GM21529 (cell line): ENCODE results near the gene FAM13A.
"Not testable (repeated sequence)": the region's sequence is repeated elsewhere in the genome, so short reads cannot be mapped to it uniquely, and the experiment has no call there.

Source experiments
- ATAC-seq: cut with Tn5 transposase; IDR thresholded peaks from one replicate; pipeline ENCODE4 v1.9.1; 2021; ENCODE audit not compliant: unreplicated experiment

Gene FAM13A

DNA sequence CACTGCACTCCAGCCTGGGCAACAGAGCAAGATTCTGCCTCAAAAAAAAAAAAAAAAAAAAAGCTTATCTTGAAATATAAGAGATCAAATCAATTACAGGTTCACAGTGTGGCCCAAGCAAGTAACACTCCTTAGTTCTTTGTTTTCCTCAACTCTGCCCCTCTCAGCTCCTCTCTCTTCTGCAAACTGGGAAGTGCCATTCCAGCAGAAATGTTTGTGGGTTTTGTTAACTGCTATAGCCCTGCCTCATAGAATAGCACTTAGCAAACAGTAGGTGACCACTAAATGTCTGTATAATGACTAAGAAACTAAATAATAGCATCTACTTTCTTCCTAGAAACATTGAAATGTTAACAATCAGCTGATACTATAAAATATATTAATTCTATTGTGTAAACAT is 199.4 kb downstream of the FAM13A start:
- ATAC-seq: no peak

DNA sequence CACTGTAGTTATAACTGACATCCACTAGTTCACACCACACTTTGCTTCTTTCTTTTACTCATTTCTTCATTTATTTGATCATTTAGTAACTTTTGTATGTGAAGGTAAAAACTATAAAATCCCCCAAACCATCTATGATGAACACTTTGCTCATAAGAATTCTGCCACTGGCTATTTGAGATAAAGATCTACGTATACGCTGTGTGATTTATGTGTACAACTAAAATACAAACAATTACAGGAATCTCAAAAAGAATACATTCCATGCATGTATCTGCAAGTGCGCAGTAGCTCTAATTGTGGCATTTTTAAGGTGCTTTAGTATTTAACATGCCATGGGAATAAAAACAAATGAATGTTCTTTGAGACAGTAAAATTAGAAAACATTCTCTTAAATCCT is 202.5 kb downstream of the FAM13A start:
- no peak for ATAC-seq

DNA sequence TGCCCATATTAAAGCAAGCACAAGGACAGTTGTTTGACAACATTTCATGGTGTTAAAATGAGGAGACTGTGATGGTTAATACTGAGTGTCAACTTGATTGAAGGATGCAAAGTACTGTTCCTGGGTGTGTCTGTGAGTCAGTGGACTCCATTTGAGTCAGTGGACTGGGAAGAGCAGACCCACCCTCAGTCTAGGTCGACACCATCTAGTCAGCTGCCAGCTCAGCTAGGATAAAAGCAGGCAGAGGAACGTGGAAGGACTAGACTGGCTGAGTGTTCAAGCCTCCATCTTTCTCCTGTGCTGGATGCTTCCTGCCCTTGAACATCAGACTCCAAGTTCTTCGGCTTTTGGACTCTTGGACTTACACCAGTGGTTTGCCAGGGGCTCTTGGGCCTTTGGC is 203.4 kb downstream of the FAM13A start:
- ATAC-seq: not testable (repeated sequence)

DNA sequence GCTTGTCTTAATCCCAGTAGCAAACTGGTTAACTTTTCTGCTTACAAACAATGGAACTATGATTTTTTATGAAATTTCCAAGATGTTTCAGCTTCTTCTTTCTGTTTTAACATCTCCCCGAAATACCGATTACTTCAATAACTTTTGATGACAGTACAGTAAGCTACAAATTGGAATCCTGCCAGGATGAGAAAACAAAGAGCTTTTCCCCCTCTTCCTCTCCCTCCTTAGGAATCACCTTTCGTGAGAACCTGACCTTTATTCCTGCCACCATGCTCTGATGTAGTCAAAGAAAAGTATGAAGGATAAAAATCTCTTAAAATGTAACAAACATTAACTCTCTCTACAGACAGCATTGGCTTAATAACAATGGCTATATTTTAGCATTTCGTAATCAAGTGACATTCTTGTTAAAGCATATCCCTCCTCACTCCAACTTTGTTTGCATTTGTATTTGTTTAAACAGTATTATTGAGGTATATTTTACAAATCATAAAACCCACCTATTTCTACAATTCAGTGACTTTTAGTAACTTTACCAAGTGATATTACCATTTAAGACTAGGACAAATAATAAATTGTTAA is 210.7 kb downstream of the FAM13A start:
- no peak for ATAC-seq

DNA sequence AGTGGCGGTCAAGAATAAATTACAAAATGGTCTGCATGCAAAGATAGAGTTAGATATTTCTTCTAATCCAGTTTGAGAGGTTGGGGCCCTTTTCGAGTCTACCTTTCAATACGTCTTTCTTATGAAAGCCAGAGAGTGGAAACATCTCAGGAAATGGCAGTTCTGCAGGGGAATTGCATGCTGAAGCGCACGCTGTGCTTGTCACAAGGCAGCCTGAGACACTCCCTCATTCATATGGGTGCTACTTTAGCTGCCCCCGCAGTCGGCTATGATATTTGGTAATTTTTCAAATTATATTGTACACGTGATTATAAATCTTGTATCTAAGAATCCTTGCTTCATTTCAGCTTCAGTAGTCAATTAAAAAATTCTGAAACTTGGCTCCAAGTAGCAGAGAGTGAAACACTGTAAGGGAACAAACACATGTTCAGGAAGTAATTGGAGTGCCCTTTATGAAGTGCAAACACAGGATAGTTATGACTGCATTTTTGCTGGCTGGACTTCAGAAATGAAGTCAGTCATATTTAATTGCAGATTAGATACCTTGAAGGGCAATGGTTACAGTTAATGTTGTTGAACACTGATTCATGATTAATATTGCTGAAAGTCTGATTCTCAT is 213.8 kb downstream of the FAM13A start:
- ATAC-seq: no peak

DNA sequence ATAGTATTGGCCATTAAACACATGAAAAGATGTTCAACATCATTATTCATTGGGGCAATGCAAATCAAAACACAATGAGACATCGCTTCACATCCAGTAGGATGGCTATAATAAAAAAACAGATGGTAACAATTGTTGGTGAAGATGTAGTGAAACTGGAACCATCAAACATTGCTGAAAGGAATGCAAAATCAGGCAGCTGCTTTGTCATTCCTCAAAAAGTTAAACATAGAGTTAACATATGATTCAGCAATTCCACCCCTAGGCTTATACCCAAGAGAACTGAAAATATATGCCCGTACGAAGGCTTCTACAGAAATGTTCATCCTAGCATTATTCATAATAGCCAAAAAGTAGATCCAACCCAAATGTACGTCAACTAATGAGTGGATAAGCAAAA is 215.3 kb downstream of the FAM13A start:
- ATAC-seq: no peak

DNA sequence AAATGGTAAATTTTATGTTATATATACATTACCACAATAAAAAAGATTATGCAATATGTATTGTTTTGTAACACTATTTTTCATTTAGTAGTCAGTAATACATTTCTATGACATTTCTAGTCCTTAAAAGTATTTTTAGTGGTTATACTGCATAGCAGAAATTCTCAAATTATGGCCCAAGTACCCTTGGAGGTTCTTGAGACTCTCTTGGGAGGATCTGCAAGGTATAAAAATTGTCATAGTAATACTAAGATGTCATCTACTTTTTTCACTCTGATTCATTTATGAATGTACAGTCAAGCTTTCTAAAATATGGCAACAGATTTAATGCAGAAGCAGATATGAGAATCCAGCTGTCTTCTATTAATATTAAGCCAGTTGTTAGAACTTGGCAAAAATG is 220.8 kb downstream of the FAM13A start:
- no peak for ATAC-seq

DNA sequence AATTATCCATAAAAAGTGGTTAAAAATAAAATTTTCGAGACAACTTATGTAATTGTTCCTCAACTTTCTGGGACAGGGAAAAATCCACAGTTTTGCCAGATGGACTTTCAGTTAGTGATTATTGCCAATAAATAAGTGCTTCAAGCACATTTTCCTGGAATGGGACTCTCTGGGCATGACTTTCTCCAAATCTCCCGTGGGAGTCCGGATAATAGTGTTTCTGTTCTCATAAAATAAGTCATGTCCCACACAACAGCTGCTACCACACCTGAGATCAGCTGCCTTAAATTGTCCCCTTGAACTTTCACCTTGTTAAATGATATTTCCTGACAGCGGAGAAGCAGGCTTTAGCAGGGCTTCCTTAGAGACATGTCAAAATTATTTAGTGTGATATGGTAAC is 226.0 kb downstream of the FAM13A start:
- no peak for ATAC-seq

DNA sequence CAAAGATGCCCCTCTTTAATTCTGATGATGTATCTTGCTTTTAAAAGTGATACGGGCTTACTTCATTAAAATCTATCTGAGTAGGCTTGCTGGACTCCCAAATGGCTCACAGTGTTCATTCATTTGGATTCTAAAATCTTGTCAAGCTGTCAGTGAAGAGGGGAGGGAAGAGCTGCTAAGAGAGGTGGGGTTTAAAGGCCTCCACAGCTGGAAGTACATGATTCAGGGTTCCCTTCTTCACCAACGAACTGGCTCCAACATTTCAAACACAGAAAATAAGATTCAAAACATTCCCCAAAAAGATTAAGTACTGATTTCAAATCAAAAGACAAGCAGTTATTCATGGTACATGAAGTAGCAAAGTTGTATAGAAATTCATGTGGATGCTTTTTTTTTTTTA is 226.4 kb downstream of the FAM13A start:
- ATAC-seq: no peak

DNA sequence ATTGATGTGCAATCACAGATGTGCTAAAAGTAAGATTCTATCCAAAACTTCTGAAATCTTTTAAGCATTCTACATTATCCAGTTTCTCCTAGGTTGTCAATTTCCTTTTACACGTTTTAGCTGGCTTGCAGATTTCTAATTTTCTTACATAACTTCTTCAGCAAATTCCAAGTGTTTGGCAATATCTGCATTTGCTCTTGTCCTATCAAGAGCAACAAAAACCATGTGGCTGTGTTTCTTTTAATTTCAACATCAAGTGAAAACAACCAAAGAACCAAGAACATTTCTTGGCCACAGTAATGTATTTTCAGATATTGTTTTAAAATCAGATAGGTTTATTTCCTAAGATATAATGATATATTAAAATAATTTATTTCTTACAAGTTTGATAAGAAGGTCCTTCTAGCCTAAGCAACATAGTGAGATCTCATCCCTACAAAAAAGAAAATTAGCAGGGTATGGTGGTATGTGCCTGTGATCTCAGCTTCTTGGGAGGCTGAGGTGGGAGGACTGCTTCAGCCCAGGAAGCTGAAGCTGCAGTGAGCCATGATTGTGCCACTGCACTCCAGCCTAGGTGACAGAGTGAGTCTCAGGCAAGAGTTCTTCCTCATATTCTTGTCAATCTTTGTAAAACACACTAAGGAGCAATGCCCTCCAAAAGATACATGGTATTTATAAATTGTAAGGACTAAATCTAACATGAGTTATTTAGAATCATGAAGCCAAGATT is 228.0 kb downstream of the FAM13A start:
- ATAC-seq: no peak

DNA sequence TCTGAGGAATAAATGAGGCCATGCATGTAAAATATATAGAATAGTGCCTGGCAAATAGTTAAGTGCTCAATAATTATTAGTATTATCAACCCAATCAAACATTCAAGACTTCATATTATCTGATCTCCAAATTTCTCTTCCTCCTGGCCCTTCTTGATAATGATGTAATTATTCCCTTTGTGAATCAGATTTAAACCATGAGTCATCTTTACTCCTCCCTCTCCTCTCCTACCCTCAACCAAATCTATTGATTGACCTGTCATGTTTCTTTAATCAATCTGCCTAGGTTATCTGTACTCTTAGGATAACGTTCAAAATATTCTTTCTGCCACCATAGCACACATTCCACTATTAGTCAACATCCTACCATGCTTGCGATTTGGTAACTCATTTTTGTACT is 229.5 kb downstream of the FAM13A start:
- ATAC-seq: no peak

DNA sequence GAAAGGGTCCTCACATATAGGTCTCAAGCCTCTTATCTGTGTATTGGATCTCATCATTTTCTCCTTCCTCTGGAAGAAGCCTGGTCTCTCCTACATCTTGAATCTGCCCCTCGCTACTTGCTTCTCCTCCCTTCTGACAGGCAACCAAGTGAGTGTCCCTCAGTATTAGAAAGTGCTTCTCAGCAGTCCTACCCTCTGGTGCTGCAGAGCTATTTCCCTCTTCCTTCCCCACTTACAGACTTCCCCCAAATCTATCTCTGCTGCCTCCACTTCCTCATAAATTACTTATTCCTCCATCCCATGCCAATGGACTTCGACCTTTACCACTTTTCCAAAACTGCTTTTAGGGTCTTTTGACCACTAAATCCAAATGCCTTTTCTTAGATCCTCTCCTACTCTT is 230.2 kb downstream of the FAM13A start:
- no peak for ATAC-seq

DNA sequence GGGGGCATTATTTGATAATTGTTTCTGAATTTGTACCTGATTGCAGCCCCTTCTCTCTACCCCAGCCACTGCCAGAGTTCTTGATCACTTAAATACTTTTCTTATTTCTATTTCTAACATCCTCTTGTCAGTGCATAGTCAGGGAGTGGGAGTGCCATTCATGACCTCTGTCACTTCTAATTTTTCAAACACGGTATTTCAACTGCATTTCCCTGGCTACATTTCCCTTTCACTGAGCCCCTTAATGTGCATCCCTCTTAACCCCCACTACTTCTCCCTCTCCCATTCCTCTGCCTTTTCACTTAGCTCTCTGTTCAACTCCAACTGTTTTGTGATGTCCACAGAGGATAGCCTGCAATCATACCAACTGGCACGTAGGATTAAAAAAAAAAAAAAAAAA is 231.1 kb downstream of the FAM13A start:
- ATAC-seq: no peak

DNA sequence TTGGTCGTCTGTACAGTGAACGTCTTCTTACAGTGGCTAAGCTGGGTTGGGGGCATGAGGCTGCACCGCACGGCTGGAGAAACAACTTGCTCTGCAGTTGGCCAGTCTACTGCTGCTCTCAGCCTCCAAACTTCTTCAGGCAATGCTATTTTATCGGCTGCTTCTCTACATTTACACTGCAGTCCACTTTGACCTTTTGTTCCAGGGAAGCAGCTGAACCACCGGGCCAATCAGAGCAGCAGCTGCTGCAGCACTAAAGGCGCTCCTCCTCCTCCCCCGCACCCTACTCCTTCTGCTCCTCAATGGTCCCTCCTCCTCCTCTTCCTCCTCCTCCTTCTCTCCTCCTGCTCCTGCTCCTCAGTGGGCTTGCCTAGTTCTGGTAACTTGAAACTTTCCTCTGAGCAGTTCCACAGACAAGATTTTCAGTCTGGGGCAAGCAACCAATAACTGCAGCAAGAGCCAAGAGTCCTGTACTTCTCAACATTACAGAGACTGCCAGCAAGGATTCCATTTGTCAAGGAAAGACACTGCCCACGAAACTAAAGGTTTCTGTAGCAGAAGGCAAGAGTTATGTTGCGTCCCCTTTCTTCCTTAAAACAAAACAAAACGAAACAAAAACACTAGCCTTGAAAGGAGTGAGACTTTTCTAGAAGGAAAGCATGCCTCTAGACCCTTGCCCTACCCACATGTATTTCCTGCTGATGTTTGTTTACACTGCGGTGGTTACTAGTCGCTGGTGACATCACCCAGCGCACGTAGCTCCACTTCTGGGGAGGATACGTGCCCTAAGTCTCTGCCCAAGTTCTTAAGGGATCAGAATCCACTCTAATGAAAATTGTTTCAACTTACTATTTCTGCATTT is 233.7 kb downstream of the FAM13A start:
- peak; percentile 95 for ATAC-seq

DNA sequence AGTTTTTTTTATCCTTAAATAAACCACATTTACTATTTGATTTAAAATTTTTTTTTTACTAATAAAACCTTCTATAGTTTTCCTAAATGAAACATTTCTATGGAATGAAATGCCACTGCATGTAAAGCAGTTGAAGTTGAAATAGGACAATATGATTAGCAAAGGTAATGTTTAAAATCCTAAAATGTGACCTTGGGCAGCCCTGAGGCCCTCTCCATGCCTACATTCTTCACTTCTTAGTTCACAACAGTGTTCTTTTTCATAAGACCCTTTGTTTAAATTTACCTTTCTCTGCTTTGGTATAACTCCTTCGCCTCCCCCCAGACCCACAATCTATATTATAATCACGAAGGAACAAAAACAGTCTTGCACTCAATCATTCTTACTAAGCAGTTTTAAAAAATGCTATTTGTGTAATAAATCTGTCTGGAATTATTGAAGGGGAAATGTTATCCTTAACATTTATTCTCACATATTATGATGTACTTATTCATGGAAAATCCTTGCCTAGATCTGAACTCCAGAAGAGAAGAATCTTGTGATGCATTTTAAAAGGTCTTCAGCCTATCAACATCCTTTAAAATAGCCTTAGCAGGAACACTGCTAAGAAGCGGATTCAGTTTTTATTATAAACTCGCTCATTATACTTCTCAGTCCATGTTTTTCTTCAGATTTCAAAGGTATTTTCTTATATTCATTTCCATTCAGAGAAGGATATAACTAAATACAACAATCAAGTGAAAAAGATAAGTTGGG is 234.8 kb downstream of the FAM13A start:
- no peak for ATAC-seq

DNA sequence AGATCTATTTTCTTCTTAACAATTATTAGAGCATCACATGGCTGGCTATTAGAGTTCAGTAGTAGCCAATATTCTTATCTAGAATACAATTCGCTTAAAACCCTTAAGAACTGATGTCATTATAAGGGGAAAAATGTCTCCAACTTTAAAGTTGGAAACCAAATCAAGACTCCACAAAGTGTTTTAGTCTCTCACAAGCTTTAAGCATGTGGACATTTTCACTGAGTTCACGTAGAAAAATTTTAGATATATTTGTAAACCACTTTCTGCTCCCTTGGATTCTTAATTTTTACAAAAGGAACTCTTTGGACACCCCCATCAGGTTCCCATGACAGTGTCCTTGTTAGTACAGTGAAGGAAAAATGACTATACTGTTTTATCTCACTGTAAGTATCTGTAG is 235.5 kb downstream of the FAM13A start:
- ATAC-seq: no peak

DNA sequence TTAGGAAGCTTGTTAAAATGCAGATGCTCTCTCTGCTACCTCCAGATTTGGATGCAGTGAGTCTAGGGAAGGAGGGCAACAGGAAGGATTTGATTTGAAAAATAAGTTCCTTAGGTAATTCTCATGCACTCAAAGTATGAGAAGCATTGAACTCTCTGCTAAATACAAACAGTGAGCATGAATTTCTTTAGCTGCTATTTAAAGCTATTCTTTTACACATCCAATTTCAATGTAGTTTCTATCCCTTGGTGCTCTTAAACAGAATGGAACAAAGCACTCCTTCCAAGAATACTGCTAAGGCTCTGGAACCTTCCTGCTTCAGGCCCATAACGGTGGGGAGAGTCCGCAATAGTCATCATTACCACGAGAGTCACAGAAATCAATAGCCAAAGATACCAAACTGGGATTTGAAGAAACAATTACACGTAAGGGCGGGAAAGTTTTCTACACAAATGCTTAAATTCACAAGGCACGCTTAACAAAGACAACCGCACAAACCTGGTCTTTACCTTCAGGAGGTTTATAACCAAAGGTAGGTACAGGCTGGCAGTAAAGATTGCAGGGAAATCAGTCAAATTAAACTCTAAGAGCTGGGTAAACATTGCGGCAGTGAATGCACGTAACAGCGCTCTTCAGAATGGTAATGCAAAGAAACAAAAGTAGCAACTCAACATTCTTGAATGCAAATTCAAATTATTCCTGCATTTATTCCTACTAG is 236.1 kb downstream of the FAM13A start:
- no peak for ATAC-seq

DNA sequence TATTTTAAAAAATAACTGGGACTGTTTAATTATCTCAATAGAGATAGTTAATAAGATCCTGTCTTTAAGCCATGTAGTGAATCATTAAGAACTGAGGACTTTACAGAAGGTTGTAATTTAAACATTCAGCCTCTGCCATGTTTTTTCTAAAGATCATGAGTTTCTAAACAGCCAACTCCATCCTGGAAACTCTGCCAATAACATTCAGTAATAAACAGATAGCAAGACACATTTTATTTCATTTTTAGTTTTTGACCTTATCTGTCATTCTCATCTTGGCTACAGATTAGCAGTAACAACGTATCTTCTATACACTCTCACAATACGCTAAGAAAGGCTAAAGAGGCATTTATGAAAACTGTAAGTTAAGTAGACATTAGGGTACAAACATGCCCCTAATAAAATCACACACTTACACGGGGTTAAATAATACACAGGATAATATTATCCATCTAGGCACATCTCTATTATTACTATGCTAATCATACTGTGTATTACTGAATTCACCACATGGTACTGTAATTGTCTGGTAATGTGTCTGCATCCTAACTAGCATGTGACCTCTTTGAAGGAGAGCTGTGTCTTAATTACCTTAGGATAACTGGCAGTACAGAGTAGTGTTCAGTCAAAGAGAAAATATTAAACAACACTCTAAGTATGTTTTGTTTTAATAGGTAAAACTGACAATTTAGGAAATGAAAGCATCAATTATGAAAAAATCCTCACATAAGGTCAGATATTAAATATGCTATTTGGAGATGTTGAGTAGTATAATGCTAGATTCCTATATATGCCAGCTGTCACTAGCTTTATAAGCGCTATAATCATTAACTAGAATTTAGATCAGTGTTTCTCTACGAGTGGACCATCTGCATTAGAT is 236.9 kb downstream of the FAM13A start:
- no peak for ATAC-seq
